Measurements from ENCODE around the gene TBC1D32.

TBC1D32 gene

DNA sequence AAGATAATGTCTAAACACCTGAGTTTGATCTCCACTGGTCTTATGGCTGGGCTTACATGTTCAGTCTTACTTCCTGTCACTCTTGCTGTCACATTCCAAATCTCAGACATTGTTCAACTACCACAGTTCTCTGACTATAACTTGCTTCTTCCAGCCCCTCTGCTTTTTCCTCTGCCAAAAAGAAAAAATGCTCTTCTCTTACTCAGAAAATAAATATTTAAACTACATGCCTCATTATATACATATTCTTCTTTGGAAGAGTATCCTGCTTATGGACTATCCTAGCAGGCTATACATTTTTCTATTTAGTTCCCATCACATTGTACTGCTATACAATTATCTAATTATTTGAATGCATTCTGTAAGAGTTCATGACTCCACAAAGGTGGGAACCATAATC, 175.4 kb downstream of the TBC1D32 start:
- TF ChIP-seq, protein P1, sequence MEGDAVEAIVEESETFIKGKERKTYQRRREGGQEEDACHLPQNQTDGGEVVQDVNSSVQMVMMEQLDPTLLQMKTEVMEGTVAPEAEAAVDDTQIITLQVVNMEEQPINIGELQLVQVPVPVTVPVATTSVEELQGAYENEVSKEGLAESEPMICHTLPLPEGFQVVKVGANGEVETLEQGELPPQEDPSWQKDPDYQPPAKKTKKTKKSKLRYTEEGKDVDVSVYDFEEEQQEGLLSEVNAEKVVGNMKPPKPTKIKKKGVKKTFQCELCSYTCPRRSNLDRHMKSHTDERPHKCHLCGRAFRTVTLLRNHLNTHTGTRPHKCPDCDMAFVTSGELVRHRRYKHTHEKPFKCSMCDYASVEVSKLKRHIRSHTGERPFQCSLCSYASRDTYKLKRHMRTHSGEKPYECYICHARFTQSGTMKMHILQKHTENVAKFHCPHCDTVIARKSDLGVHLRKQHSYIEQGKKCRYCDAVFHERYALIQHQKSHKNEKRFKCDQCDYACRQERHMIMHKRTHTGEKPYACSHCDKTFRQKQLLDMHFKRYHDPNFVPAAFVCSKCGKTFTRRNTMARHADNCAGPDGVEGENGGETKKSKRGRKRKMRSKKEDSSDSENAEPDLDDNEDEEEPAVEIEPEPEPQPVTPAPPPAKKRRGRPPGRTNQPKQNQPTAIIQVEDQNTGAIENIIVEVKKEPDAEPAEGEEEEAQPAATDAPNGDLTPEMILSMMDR (IDR thresholded peaks at IDR 0.05) = no peak

DNA sequence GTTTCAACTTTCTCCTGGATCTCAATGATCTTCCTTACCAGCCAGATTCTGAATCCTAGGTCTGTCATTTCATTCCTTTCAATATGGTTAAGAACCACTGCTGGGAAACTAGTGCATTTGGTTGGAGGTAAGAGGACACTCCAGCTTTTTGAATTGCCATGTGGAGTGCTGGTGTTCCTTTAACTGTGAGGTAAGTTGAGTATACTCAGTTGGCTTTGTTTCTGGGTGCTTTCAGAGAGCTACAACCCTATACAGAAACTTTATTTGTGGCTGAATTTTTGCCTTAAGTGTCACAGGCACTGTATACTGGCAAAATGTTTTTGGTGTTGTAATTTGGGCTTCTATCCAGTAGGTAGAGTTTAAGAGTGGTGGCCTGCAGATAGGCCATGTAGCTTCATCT, 175.8 kb downstream of the TBC1D32 start:
- TF ChIP-seq, protein P1 (IDR thresholded peaks at IDR 0.05) = no peak

DNA sequence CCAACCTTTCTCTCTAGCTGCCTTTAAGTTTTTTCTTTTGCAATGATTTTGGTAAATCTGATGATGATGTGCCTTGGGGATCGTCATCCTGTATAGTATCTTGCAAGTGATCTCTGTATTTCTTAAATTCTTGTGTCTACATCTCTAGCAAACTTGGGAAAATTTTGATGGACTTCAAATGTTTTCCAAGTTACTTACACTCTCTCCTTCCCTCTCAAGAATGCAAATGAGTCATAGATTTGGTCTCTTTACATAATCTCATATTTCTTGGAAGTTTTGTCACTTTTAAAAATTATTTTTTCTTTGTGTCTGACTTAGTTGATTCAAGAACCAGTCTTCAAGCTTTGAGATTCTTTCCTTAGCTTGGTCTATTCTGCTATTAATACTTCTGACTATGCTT, 176.4 kb downstream of the TBC1D32 start:
- TF ChIP-seq, protein P1 (IDR thresholded peaks at IDR 0.05) = no peak

DNA sequence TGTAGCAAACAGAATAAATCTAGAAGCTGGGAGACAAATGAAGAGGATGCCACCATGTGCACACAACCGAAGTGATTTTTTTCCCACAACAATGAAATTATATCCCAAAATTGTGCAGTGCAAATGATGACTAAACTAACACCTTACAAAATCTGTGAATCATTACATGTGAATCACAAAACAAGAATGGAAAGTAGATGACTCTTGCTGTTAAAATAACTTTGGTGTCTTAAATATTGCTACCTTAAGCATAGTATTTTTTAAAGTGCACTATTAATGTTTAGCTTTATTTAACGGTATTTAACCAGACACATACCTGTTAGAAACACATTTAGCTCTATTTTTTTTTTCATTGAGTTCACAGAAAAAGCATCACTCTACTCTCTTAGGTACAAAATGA, 190.8 kb downstream of the TBC1D32 start:
- TF ChIP-seq, protein P1 (IDR thresholded peaks at IDR 0.05) = no peak

DNA sequence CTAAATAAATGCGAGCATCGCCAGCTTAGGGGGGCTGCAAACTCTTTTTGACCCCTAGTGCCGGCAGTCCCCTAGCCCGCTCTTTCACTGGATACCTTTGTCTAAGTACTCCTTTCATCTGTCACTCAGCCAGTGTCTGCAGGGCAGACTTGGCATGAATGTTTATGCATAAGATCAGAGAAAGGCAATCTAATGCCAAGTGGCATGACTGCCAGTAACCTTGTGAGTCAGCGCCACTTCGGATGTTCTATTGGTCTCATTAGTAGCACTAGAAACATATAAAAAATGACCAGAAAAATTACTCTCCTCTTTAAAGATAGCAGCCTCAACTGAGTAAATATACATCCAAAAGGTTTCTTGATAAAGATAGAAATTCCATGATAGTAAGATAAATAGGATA, 192.2 kb downstream of the TBC1D32 start:
- TF ChIP-seq, protein P1 (IDR thresholded peaks at IDR 0.05) = no peak

DNA sequence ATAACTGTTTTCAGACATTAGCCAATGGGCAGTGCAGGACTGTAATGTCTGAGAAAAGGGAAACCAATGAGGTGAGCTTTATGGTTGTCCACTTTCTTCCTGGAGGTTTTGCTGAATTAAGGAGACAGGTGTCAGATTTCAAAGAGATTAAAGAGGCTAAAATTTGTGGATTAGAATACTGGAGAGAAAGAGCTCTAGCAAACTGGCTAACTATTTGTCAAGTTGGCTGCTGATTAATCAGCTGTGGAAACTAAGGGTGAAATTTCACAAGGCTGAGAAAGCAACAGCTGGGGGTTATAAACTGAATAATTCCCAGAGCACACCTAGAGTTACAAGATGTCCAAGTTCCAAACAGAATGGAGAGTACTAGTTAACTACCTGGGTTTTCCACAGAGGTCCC, 198.9 kb downstream of the TBC1D32 start:
- TF ChIP-seq, protein P1 (IDR thresholded peaks at IDR 0.05) = no peak

DNA sequence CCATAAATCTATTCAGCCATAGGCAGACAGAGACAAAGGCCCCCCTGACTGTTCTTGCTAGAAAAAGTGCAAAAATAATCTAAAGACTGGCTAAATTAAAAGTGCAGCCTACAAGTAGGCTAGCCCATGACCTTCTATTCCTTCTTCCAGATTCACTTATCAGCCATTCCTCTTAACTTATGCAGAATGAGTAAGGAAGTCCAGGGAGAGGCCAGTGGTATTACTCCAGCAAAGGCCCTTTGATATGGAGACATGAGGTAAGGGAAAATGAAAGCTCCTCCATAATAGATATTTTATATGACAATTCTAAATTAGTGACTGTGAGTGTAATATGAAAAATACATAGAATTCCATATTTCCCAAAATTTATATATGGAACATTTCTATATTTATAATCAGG, 199.4 kb downstream of the TBC1D32 start:
- TF ChIP-seq, protein P1 (IDR thresholded peaks at IDR 0.05) = no peak

DNA sequence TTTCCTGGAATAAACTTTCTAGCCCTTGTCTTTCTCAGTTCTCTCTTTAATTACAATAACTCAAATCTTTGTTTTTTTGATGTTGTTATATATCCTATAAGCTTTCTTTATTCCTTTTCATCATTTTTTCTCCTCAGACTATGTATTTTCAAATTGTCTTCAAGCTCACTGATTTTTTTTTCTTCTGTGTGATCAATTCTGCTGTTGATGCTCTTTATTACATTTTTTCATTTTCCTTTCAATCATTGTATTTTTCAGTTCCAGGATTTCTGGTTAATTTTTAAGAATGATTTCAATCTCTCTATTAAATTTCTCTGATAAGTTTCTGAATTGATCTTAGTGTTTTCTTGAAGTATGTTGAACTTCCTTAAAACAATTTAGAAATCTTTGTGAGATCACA, 209.7 kb downstream of the TBC1D32 start:
- TF ChIP-seq, protein P1 (IDR thresholded peaks at IDR 0.05) = no peak

Data from LNCAP (cell line).